Measurements from ENCODE around the gene C10orf67.
"Not testable (repeated sequence)": the region's sequence is repeated elsewhere in the genome, so short reads cannot be mapped to it uniquely, and the experiment has no call there.

Gene C10orf67

DNA sequence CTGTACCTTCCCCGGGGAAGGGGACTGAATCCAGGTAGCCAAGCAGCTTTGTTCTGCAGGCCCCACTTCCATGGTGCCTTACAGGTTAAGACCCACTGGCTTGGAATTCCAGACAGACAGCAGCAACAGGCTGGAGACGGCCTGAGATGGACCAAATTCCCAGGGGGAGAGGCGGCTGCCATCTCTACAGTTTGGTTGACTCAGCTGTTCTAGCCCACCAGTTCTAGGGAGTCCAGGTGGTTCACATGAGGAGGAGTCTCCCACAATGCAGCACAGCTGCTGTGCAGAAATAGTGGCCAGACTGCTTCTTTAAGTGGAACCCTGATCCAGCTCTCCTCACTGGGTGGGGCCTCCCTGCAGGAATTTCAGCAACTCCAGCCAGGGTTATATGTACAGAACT lies 74.1 kb downstream of the C10orf67 start:
- DNase-seq (ENCODE audit: low read depth): no peak

DNA sequence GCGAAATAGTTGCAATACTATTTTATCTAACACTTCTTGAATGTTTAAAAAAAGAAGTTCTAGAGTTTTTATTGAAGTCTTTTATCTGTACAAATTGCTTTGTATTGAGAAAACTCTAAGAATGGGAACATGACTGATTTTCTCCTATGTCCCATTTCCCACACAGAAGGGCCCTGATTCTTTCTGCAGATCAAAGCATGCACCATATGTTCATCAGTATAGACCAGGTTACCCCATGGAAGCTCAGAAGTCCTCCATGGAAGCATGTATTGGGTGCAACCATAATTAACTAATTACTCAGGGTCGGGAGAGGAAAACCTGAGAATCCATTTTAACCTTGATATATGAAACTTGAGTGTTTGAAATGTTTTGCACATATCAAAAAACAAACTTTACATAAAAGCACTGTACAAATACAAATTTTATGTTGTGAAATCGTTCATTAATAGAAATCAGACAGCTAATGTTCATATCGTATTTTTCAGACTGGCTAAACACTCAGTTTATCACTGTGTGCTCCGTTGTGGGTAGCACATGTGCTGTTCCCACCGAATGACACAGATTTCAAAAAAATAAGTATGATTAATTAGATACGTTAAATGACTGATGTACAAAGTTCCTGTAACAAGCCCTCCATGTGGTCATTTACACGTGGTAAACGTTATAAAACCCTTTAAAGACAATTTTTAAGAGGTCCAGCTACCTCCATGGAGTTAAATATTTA lies 81.0 kb downstream of the C10orf67 start:
- DNase-seq (ENCODE audit: low read depth): no peak

DNA sequence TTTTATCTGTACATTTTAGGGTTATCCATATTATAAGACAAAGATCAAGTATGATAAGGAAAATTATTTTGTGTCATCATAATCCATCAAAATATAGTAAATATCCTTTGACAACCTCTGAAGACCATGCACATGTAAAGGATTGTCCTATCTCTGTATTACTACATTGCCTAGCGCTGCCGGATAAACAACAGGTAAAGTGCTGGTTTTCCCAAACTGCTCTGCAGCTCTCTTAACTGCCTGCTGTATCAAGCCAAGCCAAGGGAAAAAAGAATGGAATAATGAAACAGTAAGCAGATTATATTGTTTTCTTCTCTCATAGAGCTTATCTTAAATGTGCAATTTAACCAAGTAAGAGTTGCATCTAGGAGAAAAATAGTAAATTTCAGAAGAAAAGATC lies 81.7 kb downstream of the C10orf67 start:
- DNase-seq (ENCODE audit: low read depth): no peak

DNA sequence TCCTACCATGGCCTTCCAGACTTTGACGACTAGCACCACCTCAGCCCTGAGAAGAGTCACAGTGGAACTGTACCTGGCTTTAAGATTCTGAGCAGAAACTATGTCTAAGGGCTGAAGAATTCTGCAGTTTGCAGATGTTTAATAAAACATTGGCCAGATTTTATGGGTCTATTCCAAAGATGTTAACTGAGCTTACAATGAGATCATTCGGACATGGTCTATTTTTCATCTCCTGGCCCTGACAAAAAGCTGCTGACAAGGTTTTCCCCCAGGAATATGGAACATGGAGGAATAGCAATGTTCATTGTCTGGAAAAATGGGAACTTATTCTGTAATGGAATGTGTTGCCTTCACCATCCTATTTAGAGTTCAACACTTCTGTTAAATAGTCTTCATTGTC lies 86.1 kb downstream of the C10orf67 start:
- no peak for DNase-seq (ENCODE audit: low read depth)

DNA sequence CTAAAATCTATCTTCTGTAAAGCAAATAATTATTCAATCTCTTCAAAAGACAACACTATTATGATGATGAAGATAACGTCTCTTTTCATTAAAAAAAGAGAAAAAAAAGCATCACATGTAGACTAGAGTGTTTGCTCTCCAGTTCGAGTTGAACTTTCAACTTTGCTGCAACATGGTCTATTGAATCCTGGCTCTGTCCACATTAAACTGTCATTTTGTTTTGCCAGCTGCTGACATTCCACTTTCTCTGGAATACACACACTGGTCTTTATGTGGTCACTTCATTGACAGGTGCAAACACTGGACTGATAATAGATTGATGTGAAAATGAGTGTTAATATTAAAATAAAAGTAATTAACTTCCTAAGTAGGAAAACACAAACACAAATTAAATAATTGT lies 90.8 kb downstream of the C10orf67 start:
- DNase-seq (ENCODE audit: low read depth): no peak

DNA sequence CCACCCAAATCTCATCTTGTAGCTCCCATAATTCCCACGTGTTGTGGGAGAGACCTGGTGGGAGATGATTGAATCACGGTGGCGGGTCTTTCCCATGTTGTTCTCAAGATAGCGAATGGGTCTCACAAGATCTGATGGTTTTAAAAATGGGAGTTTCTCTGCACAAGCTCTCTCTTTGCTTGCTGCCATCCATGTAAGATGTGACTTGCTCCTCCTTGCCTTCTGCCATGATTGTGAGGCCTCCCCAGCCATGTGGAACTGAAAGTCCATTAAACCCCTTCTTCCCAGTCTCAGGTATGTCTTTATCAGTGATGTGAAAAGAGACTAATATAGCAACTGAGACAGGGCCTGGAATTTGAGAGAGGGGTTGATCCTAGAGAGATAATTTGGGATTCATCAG lies 91.7 kb downstream of the C10orf67 start:
- DNase-seq (ENCODE audit: low read depth): not testable (repeated sequence)

DNA sequence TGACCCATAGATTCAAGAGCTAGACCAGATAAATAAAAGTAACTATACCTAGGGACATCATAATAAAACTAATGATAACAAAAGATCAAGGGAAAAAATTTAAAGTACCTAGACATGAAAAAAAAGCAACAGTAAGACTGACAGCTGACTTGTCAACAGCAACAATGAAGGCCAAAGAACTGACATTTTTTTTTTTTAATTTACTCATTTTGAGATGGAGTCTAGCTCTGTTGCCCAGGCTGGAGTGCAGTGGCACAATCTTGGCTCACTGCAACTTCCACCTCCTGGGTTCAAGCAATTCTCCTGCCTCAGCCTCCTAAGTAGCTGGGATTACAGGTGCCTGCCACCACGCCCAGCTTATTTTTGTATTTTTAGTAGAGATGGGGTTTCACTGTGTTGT lies 102.8 kb downstream of the C10orf67 start:
- not testable (repeated sequence) for DNase-seq (ENCODE audit: low read depth)

DNA sequence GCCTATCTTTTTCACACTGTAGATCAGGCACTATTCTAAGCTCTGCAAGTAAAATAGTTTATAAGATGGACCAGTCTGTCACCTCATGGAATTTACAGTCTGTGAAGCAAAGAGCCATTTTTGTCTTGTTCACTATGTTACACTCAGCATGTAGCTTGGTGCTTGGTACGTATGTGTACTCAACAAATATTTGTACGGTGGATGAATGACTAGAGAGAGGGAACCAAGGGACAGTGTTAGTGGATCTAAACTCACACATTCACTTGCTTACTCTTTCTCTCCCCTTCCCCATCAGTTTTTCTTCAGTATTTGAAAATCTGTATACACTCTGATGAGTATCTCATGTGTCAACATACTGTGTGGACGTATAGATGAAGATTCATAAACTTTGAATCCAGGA lies 106.6 kb downstream of the C10orf67 start:
- no peak for DNase-seq (ENCODE audit: low read depth)

DNA sequence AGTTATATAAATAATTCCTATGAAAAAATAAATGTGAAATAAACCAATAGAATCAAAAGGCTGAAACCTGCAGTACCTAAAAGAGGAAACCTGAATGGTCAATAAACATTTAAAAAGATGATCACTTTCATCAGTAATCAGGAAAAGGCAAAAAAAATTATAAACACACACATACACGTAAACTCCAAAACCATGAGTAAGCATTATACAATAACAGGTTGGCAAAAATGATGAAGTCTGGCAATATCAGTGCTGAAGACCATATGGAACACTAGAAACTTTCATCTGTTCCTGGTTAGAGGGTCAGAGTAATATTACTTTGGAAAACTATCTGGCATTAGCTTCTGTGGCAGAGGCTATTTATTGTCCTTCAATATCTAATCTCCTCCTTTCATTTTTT lies 114.0 kb downstream of the C10orf67 start:
- no peak for DNase-seq (ENCODE audit: low read depth)

DNA sequence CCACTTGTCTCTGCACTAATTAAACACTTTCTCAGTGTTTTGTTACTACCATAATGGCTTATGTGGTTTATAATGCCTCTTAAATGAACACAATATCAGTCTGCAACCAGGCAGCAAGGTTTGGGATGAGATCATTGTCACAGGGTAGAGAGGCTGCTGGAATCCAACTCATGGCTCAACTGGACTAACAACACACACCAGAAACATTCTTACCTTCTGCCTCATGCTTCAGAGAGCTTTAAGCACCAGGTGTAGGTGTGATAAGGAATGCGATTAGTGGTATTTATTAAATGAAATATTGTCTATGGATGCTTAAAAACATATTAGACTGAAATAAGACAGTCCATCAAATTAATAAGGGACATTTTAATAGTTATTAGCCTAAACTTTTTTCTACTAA lies 127.1 kb downstream of the C10orf67 start:
- DNase-seq (ENCODE audit: low read depth): no peak

DNA sequence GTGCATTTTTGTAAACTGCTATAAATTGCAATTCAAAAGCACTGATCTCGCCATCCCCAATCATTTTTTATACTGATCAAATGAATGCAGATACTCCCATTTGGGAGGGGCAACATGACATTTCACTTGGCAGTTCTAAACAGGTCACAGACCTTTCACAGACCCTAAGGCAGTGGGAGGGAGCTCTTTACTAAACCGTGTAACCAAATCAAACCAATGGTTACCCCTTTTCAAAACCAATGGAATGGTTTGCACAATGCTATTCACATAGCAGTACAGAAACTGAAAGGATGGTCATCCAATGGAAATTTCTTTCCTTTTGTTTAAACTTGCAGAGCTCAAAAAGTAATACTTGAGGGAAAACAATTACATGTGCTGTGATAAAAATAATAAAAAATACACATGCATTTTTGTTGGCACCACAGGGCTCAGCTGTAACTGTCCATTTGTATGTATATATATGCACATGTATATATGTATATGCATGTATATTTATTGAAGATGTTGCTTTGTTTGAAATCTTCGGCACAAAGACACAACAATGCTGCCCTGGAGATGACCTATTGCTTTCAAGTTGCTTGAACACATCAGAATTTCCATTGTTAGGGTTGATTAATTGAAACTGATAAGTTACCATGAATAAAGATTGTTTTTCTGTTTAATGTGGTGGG lies 138.5 kb downstream of the C10orf67 start:
- no peak for DNase-seq (ENCODE audit: low read depth)

DNA sequence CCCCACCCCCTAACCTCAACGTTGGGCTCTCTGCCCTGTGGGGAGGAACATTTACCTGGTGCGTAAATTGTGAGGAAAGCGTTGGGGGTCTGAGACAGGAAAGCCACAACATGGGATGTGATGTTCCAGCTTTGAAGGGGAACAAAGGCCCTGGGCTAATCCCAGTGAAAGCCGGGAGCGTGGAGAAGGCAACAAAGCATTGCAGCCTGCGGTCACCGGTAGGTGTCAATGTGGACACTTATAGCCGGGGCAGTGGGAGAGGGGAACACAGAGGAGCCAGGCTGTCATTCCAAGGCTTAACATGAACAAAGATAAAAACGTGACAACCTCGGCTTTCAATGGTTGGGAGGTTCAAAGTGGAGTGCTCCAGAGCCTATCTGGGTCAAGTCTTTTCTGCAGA lies 139.8 kb downstream of the C10orf67 start:
- DNase-seq (ENCODE audit: low read depth): no peak

DNA sequence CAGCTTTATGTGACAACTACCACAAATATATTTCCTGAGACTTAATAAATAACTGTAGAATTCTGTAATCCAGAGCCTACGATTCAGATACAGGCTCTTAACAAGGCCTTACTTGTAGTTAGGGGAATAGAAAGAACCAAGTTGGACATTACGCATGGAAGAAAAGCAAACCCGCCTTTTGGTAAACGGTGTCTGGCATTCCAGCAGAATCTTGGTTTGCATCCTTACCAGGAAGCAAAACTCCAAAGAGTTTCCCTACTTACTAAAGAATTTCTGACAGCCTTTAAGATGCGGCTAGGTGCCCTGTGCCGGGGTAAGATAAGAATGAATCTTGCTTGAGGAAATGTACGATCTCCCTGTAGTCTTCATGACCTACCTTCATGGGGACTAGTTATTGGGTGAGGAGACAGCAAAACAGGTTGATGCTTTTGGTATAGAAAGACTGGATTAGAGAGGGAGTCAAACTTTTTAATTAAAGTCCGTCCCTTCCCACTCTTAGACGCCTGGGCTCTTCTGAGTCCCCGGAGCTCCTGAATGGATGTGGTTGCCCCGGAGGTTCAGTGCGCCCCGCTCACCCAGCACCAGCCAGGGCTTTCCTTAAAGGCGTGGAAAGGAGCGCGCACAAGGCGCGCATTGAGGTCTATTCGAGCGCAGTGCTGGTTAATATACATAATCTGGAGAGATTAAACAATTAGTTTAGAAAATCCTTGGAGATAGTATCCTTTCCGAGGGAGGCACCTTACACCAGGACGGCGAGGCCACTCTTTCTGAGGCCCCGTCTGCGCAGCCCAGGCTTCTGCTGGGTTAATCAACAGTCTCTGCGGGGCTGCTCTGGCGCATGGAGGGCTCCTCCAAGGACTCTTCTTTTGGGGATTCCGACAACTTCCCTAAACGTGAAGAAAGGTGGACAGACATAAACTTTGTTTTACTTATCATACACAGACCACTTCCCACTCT lies 140.9 kb downstream of the C10orf67 start:
- DNase-seq (ENCODE audit: low read depth): no peak

DNA sequence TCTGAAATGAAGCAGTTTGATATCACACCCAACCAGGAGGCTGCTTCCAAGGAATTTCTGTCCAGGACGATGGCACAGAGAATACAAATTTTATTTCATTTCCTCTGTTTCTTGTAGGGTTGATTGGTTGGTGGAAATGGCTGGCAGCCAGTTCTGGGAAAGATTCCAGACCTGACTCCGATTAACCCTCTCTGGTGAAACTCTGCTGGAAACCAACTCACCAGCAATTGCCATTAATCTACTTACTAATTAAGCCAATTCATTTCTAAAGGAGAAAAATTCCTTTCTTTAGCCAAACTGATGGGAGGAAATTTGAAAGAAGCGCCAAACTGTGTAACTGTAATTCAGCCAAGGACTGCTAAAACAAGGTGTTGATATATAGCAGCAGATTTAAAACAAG lies 141.8 kb downstream of the C10orf67 start:
- no peak for DNase-seq (ENCODE audit: low read depth)

DNA sequence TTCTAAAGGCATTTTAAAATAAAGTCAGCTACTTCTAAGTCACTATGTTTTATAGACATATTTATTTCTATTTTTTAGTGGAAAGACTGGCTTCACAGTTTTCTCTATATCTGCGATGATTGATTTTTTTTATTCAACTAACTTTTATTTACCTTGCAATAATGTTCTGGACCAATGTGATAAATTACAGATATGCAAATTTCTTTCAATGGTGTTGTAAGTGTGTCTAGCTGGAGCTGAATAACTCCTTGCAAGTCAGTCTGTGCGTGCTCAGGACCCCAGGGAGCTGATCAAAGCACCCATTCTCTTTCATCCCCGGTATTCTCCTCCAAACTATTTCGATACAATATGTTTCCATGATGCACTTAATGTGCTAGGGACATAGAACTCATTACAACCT lies 142.8 kb downstream of the C10orf67 start:
- no peak for DNase-seq (ENCODE audit: low read depth)

DNA sequence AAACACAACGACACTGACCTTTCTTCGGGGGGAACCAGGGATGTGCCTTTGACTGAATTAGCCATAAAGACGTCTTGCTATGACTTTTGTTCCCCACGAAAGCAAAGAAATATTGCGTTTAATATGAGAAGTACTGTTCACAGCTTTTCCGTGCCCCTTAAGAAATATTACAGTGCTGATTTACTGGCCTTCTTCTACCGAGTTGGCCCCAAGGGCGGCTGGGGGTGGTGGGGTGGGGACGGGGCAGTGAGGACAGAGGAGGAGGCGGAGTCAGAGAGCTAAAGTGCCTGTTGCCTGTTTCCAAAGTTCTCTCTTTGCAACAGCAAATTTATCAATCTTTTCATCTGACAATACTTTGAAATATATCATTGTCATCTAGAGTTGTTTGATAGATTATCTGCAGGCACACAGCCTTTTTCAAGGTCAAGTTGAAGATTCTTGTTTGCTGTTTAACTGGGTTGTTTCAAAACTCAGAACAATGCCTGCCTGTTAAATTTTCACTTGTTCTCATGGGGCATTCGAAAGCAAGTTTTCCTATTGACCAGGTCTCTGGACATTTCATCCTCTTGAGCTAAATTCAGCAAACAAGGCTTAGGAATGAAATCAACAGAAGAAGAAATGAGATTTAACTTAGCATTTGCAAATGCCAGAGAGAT lies 143.5 kb downstream of the C10orf67 start:
- no peak for DNase-seq (ENCODE audit: low read depth)

DNA sequence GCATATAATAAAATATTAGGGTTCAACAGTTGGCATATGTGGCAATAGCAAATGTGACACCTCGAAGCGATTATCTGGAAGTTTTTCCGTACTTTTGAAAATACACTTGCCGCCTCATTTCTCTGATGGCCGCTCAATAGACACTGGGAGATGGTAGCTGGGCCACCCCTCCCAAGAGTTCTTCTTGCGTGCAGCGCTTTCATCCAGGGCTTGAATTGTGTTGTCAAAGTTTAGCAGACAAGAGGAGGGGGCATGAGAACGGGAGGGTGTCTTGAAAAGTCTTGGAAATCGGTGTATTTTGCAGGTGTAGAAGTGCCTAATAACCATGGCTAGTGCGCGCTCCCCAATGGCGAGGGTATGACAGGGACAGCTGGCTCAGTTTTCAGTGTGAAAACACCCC lies 144.0 kb downstream of the C10orf67 start:
- no peak for DNase-seq (ENCODE audit: low read depth)

DNA sequence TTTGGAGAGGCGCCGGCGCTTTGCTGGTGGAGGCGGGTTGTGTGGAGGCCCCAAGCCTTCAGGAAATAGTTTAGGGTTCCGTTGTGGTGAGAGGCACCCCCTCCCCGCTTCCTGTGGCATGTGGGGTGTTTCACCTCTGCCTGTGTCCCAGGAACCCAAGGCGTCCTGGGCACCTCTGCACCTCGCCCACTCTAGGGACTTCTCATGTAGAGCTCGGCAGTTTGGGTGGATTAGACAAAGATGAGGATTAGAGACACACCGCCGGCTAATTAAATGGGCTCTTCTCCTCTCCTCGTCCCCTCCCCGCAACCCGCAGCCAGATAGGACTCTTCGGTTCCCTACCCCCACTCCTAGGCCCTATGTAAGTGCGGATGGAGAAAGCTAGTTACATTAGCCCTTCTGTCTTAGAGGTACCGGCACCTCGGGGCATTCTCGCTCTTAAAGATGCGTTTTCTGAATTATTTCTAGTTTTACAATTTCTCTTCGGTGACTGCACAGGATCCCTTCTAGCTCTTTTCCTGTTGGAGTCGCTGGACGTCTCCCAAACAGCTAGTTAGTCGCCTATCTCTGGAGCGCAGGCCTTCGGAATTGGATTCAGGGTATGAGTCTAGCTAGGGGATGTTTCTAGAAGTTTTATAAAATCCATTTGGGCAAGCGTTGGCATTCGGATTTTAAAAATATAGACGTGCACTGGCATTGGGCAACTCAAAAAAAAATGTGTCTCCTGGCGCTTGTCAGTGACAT lies 144.7 kb downstream of the C10orf67 start:
- no peak for DNase-seq (ENCODE audit: low read depth)

DNA sequence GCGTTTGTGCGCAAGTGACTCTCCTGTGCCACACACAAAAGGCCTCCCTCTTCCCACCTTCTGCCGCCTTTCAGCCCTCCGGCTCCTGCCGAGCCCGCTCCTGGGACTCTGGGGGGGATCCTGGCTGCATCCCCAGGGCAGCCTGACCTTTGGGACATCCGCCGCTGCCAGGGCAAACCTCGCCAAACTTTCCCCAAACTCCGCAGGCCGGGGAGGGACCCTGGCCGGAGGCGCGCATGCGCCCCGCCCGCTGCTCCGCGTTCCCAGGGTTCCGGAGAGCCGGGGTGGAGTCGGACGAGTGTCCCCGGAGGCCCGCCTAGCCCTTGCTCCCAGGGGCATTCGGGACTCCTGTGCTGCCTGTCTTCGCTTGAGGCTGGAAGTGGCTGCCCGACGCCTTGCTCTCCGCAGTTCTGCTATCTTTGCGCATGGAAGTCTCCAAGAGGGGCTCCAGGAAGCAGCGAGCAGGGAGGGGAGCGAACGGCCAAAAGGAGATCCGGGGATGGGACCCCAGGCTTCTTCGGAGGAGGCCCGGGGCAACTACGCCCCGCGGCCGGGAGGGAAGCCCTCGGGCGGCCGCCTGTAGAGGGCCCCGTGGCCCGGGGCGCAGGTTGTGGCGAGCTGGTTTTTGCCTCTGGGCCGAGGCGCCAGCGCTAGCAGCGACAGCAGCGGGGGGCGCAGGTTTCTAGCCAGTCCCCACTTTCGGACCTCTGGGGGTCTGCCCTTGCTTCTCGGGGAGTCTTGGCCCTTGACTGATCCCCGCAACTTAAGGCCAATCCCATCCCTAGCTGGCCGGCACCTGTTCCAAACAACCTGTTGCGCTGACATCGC lies 145.4 kb downstream of the C10orf67 start:
- no peak for DNase-seq (ENCODE audit: low read depth)

DNA sequence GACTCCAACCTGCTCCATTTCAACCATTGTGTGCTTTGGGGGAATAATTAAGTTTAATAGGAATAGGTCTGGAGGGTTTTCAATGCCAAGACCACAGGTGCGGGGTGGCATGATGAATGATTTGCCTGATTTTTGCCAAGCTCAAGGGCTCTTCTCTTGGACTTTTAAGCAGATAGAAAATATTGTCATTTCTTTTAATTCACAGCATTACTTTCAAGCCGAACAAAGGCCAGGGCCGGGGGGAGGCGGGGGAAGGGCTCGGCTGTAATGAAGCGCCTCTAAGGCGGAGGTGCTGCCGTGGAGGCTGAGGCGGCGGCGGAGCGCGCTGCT lies 146.0 kb downstream of the C10orf67 start:
- no peak for DNase-seq (ENCODE audit: low read depth)

DNA sequence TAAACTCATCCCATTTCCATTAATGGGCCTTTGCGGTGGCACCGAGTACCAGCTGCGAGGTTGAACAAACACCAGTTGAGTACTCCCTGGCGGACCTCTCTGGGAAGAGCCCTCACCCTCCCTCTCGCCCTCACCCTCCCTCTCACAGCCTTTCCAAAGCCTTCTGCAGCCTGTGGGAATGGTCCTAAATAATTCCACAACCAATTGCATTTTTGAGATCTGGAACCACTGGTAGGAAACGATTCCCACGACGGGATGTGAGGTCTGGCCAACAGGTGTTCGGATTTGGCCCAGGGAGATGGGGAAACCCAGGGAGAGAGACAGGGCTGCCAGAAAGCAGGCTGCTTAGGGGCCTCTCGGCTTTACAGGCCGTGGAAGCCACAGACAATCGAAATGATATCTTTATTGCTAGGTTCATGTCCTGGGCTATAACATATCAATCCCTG lies 147.2 kb downstream of the C10orf67 start:
- no peak for DNase-seq (ENCODE audit: low read depth)

All from activated T-helper 9 cell treated with anti-CD3 and anti-CD28 coated beads, Interleukin-2, amount 50 U/mL, for 16 hours (primary cell).